Right atrium auricular region (tissue), 2 donors: ENCODE measurements around the gene BHLHE41. TPM values are rescaled to one million over a fixed set of nuclear protein-coding genes. Genes with fewer than 3 reads are reported as not detected.

Source experiments
- DNase-seq: peaks from one replicate; pipeline ENCODE4 v3.0.0-alpha.2; 2019; ENCODE audit warnings: low spot score
- H3K27ac ChIP-seq, 2 donors: fragments of 200-600 bp; sonication (generic); 1 replicate in 1 of 2; 2 replicates in 1 of 2; pipeline ENCODE4 v1.5.1; 2016 to 2019
- H3K27me3 ChIP-seq, 2 donors: fragments of 200-600 bp; sonication (generic); one replicate each; pipeline versions ENCODE4 v1.5.1 to v1.6.0; 2017 to 2019
- H3K36me3 ChIP-seq: fragments of 200-600 bp; sonication (generic); one replicate; pipeline ENCODE4 v1.5.1; 2016
- H3K4me1 ChIP-seq, 2 donors: fragments of 200-600 bp; sonication (generic); one replicate each; pipeline versions ENCODE4 v1.5.1 to v1.6.0; 2017 to 2019
- H3K4me3 ChIP-seq, 2 donors: fragments of 200-600 bp; sonication (generic); 1 replicate in 1 of 2; 2 replicates in 1 of 2; pipeline ENCODE4 v1.5.1; 2017 to 2019; ENCODE audit warnings: mild to moderate bottlenecking in 1 of 2, moderate library complexity in 1 of 2
- H3K9me3 ChIP-seq, 2 donors: fragments of 200-600 bp; sonication (generic); one replicate each; pipeline ENCODE4 v1.5.1; 2019
- total RNA-seq, 2 donors: library from RNA; depleted of rRNA; stranded (reverse); fragments of >200 nt; gene quantifications; one replicate each; pipeline ENCODE4 v1.1.0, GENCODE V29; 2016
- TF ChIP-seq, protein P1 (sequence below), 2 donors: fragments of 200-600 bp; sonication (generic); IDR thresholded peaks; one replicate each; pipeline ENCODE4 v1.5.1; 2019; ENCODE audit warnings: antibody characterized with exemption in 2 of 2

The BHLHE41 gene
- total RNA-seq, 2 donors from 2014 or later, result 13.4 to 15.0 TPM

- no peaks in the 10 kb centered on the region for H3K36me3 ChIP-seq
- H3K27me3 ChIP-seq, result no peaks in the 10 kb centered on the region
- no peak overlapping the region for H3K27ac ChIP-seq
- no peaks in the 10 kb centered on the region for H3K4me1 ChIP-seq
- H3K4me3 ChIP-seq, result no peak overlapping the region
- H3K9me3 ChIP-seq, result no peaks in the 10 kb centered on the region
- TF ChIP-seq, protein P1, sequence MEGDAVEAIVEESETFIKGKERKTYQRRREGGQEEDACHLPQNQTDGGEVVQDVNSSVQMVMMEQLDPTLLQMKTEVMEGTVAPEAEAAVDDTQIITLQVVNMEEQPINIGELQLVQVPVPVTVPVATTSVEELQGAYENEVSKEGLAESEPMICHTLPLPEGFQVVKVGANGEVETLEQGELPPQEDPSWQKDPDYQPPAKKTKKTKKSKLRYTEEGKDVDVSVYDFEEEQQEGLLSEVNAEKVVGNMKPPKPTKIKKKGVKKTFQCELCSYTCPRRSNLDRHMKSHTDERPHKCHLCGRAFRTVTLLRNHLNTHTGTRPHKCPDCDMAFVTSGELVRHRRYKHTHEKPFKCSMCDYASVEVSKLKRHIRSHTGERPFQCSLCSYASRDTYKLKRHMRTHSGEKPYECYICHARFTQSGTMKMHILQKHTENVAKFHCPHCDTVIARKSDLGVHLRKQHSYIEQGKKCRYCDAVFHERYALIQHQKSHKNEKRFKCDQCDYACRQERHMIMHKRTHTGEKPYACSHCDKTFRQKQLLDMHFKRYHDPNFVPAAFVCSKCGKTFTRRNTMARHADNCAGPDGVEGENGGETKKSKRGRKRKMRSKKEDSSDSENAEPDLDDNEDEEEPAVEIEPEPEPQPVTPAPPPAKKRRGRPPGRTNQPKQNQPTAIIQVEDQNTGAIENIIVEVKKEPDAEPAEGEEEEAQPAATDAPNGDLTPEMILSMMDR (IDR thresholded peaks at IDR 0.05), result no peak
- no peak for DNase-seq
Measured at GRCh38 chr12:26101350-26101734, 23.5 kb downstream of the BHLHE41 start.

DNA sequence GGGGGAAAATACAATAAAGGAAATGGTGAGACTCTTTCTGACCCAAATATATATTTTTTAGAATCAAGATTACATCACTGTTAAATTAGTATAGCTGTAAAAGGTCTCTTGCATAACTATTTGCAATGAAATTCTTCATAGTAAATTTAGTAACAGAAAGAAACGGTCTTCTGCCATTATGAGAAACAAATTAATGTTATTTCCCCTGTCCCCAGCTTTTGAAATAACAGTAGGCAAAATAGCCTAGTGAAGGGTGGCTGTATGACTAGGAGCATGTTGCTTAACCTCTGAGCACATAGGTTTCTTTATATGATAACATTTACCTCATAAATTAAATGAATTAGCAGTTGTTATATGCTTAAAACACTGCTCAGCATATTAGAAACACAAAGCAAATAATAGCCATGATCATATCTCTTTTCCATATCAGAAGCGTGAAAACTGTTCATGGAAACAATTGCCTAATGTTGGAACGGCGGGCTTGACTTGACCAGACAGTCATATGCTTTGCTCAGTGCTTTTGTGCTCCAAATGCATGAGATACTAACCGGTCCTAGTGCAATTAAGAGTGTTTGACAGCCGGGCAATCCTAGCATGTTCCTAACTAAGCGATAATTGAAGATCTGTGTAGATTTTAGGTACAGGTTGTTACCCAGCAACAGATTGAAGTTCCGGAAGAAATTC is 24.0 kb downstream of the BHLHE41 start:
- no peaks in the 10 kb centered on the region for H3K36me3 ChIP-seq
- no peaks in the 10 kb centered on the region for H3K9me3 ChIP-seq
- TF ChIP-seq, protein P1 (IDR thresholded peaks at IDR 0.05), result no peak
- no peak overlapping the region for H3K27ac ChIP-seq
- no peaks in the 10 kb centered on the region for H3K27me3 ChIP-seq
- no peak overlapping the region for H3K4me3 ChIP-seq
- DNase-seq, result no peak
- no peaks in the 10 kb centered on the region for H3K4me1 ChIP-seq

DNA sequence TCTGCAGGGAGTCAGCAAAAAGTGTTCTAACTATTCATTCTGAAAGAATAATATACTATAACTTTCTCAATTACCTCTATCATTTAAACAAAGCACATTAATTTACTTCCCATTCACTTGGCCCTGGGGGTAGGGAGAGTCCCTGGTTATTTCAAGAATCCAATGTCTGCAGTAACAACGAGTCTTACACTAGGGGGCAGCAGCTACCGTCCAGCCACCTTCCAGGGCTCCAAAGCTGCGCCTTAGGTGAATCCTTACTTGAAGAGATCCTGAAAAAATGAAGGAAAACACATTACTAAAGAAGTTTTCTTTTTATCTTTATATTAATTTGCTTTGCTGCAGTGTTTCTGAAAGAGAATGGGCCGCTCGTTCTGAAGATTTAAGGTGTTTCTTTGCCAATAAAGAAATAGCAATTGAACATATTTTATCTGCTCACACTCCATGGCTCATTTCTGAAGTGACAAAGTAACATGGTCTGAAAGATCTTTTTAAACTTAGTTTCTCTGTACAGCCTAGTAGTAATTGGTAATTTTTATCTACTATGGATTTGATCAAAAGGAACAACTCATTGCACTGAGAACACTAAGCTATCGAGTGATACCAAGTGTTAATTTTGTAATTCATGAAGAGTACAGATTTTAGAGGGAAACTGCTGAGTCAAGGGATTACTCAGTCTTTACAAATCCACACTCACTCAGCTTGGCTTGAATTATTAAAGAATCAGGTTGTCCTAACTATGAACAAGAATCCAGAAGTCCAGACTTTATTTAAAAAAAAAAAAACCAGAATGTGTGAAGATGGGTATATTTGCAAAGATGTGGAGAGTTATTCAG is 27.6 kb downstream of the BHLHE41 start:
- Histone ChIP-seq H3K27ac (no peak overlapping the region), H3K4me3 (no peak overlapping the region), H3K27me3 (no peaks in the 10 kb centered on the region), H3K4me1 (no peaks in the 10 kb centered on the region), H3K9me3 (no peaks in the 10 kb centered on the region), H3K36me3 (no peaks in the 10 kb centered on the region)
- TF ChIP-seq, protein P1 (IDR thresholded peaks at IDR 0.05), result peak; percentile 89 to 93
- peak; percentile 75 for DNase-seq

DNA sequence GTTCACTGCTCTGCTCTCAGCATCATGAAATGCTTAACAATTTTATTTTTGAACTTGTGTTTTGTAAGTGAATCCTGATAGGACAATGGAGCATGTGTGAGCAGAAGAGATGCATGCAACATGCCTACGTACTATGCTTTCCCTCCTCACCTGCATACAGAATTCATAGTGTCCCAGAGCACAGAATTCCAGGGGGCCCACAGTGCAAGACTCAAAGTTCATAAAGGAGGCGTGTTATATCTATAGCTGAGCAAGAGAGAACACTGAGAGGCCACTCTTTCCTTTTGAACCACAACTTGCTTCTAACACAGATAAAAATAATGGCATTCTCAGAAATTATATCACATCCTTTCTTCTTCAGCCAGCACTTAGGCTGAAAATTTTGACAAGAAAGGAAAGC is 28.8 kb downstream of the BHLHE41 start:
- no peaks in the 10 kb centered on the region for H3K36me3 ChIP-seq
- no peaks in the 10 kb centered on the region for H3K9me3 ChIP-seq
- H3K27me3 ChIP-seq, result no peaks in the 10 kb centered on the region
- TF ChIP-seq, protein P1 (IDR thresholded peaks at IDR 0.05), result no peak
- no peaks in the 10 kb centered on the region for H3K4me1 ChIP-seq
- no peak overlapping the region for H3K4me3 ChIP-seq
- H3K27ac ChIP-seq, result no peak overlapping the region
- DNase-seq, result no peak

DNA sequence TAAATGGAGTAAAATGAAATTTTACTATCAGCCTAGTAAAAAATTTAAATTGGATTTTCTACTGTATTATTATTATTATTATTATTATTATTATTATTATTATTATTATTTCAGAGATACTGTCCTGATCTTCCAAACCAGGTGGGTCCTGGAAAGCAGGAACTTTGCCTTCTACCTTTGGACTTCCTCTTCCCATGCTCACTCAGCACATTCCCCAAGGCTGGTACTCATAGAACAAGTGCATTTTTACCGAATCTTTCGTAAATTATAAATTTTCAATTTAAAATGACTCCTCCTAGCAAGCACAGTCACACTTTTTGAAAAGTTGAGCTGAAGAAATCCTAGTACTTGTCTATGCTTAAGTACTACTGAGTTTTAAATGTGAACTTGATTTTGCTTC is 29.7 kb downstream of the BHLHE41 start:
- TF ChIP-seq, protein P1 (IDR thresholded peaks at IDR 0.05), result no peak
- Histone ChIP-seq H3K4me3 (no peak overlapping the region), H3K9me3 (no peaks in the 10 kb centered on the region), H3K27me3 (no peaks in the 10 kb centered on the region), H3K36me3 (no peaks in the 10 kb centered on the region), H3K27ac (no peak overlapping the region), H3K4me1 (no peaks in the 10 kb centered on the region)
- no peak for DNase-seq
